Stimulated activated CD4-positive, alpha-beta T cell treated with anti-CD3 and anti-CD28 coated beads, Interleukin-2, amount 100 ng/mL, for 24 hours (primary cell): ENCODE measurements around the gene PVALB.

Experiments used
- DNase-seq, 2 donors: peaks; one replicate each; pipeline ENCODE4 v3.0.0-alpha.2; 2020

The PVALB gene

GRCh38 chr22:36770513-36771231 is 46.2 kb downstream of the PVALB start:
- DNase-seq, result no peak

- no peak for DNase-seq
Measured at GRCh38 chr22:36769541-36770512, 47.0 kb downstream of the PVALB start.

GRCh38 chr22:36768616-36769015 is 48.2 kb downstream of the PVALB start:
- DNase-seq, result no peak

GRCh38 chr22:36768141-36768540 is 48.7 kb downstream of the PVALB start:
- no peak for DNase-seq

- DNase-seq, result no peak
Measured at GRCh38 chr22:36767035-36767775, 49.6 kb downstream of the PVALB start.

GRCh38 chr22:36765943-36766450 is 50.8 kb downstream of the PVALB start:
- DNase-seq, result no peak

- DNase-seq, result no peak
Measured at GRCh38 chr22:36765131-36765942, 51.5 kb downstream of the PVALB start.

GRCh38 chr22:36764641-36765040 is 52.2 kb downstream of the PVALB start:
- DNase-seq, result no peak

GRCh38 chr22:36764060-36764459 is 52.8 kb downstream of the PVALB start:
- DNase-seq, result no peak

GRCh38 chr22:36763576-36763975 is 53.3 kb downstream of the PVALB start:
- no peak for DNase-seq

GRCh38 chr22:36762687-36763260 is 54.1 kb downstream of the PVALB start:
- no peak for DNase-seq

GRCh38 chr22:36761553-36762240 is 55.1 kb downstream of the PVALB start:
- DNase-seq, result no peak

GRCh38 chr22:36760786-36761185 is 56.0 kb downstream of the PVALB start:
- DNase-seq, result no peak

GRCh38 chr22:36759481-36760159 is 57.2 kb downstream of the PVALB start:
- DNase-seq, result no peak

GRCh38 chr22:36758792-36759271 is 58.0 kb downstream of the PVALB start:
- DNase-seq, result no peak

GRCh38 chr22:36757668-36758211 is 59.1 kb downstream of the PVALB start:
- DNase-seq, result peak; percentile 81 to 84

- DNase-seq, result no peak
Measured at GRCh38 chr22:36756746-36757655, 59.8 kb downstream of the PVALB start.

GRCh38 chr22:36756031-36756430 is 60.8 kb downstream of the PVALB start:
- no peak for DNase-seq

- DNase-seq, result no peak
Measured at GRCh38 chr22:36755316-36755715, 61.5 kb downstream of the PVALB start.
